Suprapubic skin (tissue), 4 donors: ENCODE measurements around the gene PCNT. TPM values are rescaled to one million over a fixed set of nuclear protein-coding genes. Genes with fewer than 3 reads are reported as not detected.

ENCODE experiments used
- DNase-seq, 2 donors: peaks; one replicate each; pipeline ENCODE4 v3.0.0-alpha.2; 2019; ENCODE audit warnings: low spot score in 2 of 2
- H3K27ac ChIP-seq: fragments of 200-600 bp; sonication (generic); one replicate; pipeline ENCODE4 v1.5.1; 2019
- H3K27me3 ChIP-seq: fragments of 200-600 bp; sonication (generic); one replicate; pipeline ENCODE4 v1.5.1; 2019
- H3K36me3 ChIP-seq: fragments of 200-600 bp; sonication (generic); one replicate; pipeline ENCODE4 v1.5.1; 2019
- H3K4me1 ChIP-seq: fragments of 200-600 bp; sonication (generic); one replicate; pipeline ENCODE4 v1.5.1; 2019
- H3K4me3 ChIP-seq: fragments of 200-600 bp; sonication (generic); one replicate; pipeline ENCODE4 v1.5.1; 2019; ENCODE audit warnings: mild to moderate bottlenecking
- H3K9me3 ChIP-seq: fragments of 200-600 bp; sonication (generic); one replicate; pipeline ENCODE4 v1.5.1; 2019
- CTCF ChIP-seq, 2 donors: fragments of 200-600 bp in 1 of 2; fragments of 450-650 bp in 1 of 2; sonication (generic) in 1 of 2; IDR thresholded peaks; one replicate each; pipeline ENCODE4 v1.5.1; 2016 to 2019; ENCODE audit warnings: antibody characterized with exemption in 2 of 2, mild to moderate bottlenecking in 1 of 2, moderate library complexity in 1 of 2
- EP300 ChIP-seq: sonication (generic); formaldehyde crosslinking; IDR thresholded peaks from one replicate; pipeline ENCODE4 v1.6.1; 2017; ENCODE audit warnings: antibody characterized with exemption
- POLR2A ChIP-seq, 2 donors: fragments of 450-650 bp; IDR thresholded peaks; one replicate each; pipeline ENCODE4 v1.6.1; 2017; ENCODE audit warnings: antibody characterized with exemption in 2 of 2, mild to moderate bottlenecking in 2 of 2, moderate library complexity in 2 of 2
- POLR2AphosphoS5 ChIP-seq, 3 donors: sonication (generic); formaldehyde crosslinking; IDR thresholded peaks; one replicate each; pipeline ENCODE4 v1.6.1; 2017; ENCODE audit warnings: antibody characterized with exemption in 3 of 3
- WGBS: methylation state at CpG from one replicate; pipeline ENCODE4 v1.1.5; 2018; 5-methylcytosine and 5-hydroxymethylcytosine counted together
- total RNA-seq, 4 donors: library from RNA; depleted of rRNA; stranded (reverse); fragments of >200 nt; gene quantifications; one replicate each; pipeline ENCODE4 v1.1.0, GENCODE V29; 2016

The PCNT gene
- total RNA-seq, 4 donors from 2014 or later, result 27.4 to 65.2 (median 47.0) TPM

GRCh38 chr21:46345861-46346260 is 21.9 kb downstream of the PCNT start:
- Histone ChIP-seq H3K36me3 (peaks cover 71% of the 10 kb centered on the region), H3K27me3 (no peaks in the 10 kb centered on the region), H3K4me1 (no peaks in the 10 kb centered on the region), H3K27ac (no peak overlapping the region), H3K9me3 (no peaks in the 10 kb centered on the region), H3K4me3 (no peak overlapping the region)
- TF ChIP-seq POLR2AphosphoS5 (IDR thresholded peaks at IDR 0.05), result no peak
- no peak for DNase-seq
- 89% methylated on average over 14 of the region's 14 CpGs for WGBS

GRCh38 chr21:46346296-46347202 is 22.6 kb downstream of the PCNT start:
- Histone ChIP-seq H3K27me3 (no peaks in the 10 kb centered on the region), H3K4me3 (no peak overlapping the region), H3K9me3 (no peaks in the 10 kb centered on the region), H3K4me1 (no peaks in the 10 kb centered on the region), H3K27ac (no peak overlapping the region), H3K36me3 (peaks cover 78% of the 10 kb centered on the region)
- 90% methylated on average over 34 of the region's 34 CpGs for WGBS
- no peak for TF ChIP-seq POLR2A (IDR thresholded peaks at IDR 0.05)
- no peak for TF ChIP-seq POLR2AphosphoS5 (IDR thresholded peaks at IDR 0.05)
- no peak for TF ChIP-seq EP300
- TF ChIP-seq CTCF (IDR thresholded peaks at IDR 0.05), result no peak
- DNase-seq, result no peak

- WGBS, result 82% methylated on average over 10 of the region's 10 CpGs
- Histone ChIP-seq H3K4me1 (no peaks in the 10 kb centered on the region), H3K4me3 (no peak overlapping the region), H3K36me3 (peaks cover 80% of the 10 kb centered on the region), H3K27me3 (no peaks in the 10 kb centered on the region), H3K9me3 (no peaks in the 10 kb centered on the region), H3K27ac (no peak overlapping the region)
- no peak for TF ChIP-seq POLR2A (IDR thresholded peaks at IDR 0.05)
- no peak for DNase-seq
These were observed 23.2 kb downstream of the PCNT start for GRCh38 chr21:46347203-46347550.

- H3K4me3 ChIP-seq, result no peak overlapping the region
- H3K9me3 ChIP-seq, result no peaks in the 10 kb centered on the region
- WGBS, result 86% methylated on average over 7 of the region's 12 CpGs
- H3K4me1 ChIP-seq, result no peaks in the 10 kb centered on the region
- no peaks in the 10 kb centered on the region for H3K27me3 ChIP-seq
- DNase-seq, result no peak
- TF ChIP-seq CTCF (IDR thresholded peaks at IDR 0.05), result no peak
- TF ChIP-seq POLR2A (IDR thresholded peaks at IDR 0.05), result no peak
- no peak for TF ChIP-seq EP300
- TF ChIP-seq POLR2AphosphoS5 (IDR thresholded peaks at IDR 0.05), result no peak
- no peak overlapping the region for H3K27ac ChIP-seq
- peaks cover 87% of the 10 kb centered on the region for H3K36me3 ChIP-seq
These were observed 23.9 kb downstream of the PCNT start for GRCh38 chr21:46347791-46348381.

GRCh38 chr21:46349134-46349760 is 25.3 kb downstream of the PCNT start:
- Histone ChIP-seq H3K4me1 (no peaks in the 10 kb centered on the region), H3K27ac (no peak overlapping the region), H3K36me3 (peaks cover 97% of the 10 kb centered on the region), H3K27me3 (no peaks in the 10 kb centered on the region), H3K9me3 (no peaks in the 10 kb centered on the region), H3K4me3 (no peak overlapping the region)
- no peak for TF ChIP-seq EP300
- TF ChIP-seq POLR2A (IDR thresholded peaks at IDR 0.05), result no peak
- no peak for TF ChIP-seq POLR2AphosphoS5 (IDR thresholded peaks at IDR 0.05)
- no peak for TF ChIP-seq CTCF (IDR thresholded peaks at IDR 0.05)
- DNase-seq, result no peak
- 93% methylated on average over 17 of the region's 17 CpGs for WGBS

GRCh38 chr21:46350571-46350970 is 26.6 kb downstream of the PCNT start:
- no peak overlapping the region for H3K4me3 ChIP-seq
- H3K9me3 ChIP-seq, result no peaks in the 10 kb centered on the region
- no peak for TF ChIP-seq POLR2AphosphoS5 (IDR thresholded peaks at IDR 0.05)
- TF ChIP-seq EP300, result no peak
- TF ChIP-seq POLR2A (IDR thresholded peaks at IDR 0.05), result no peak
- TF ChIP-seq CTCF (IDR thresholded peaks at IDR 0.05), result no peak
- no peak overlapping the region for H3K27ac ChIP-seq
- H3K27me3 ChIP-seq, result no peaks in the 10 kb centered on the region
- H3K36me3 ChIP-seq, result peaks cover 100% of the 10 kb centered on the region
- WGBS, result 90% methylated on average over 7 of the region's 8 CpGs
- H3K4me1 ChIP-seq, result no peaks in the 10 kb centered on the region
- no peak for DNase-seq
